GM18907 (cell line): ENCODE measurements around the gene CANT1.

Source experiments
- ATAC-seq: cut with Tn5 transposase; IDR thresholded peaks from one replicate; pipeline ENCODE4 v1.9.1; 2021; ENCODE audit warnings: mild to moderate bottlenecking, moderate library complexity; ENCODE audit not compliant: unreplicated experiment

Gene CANT1

DNA sequence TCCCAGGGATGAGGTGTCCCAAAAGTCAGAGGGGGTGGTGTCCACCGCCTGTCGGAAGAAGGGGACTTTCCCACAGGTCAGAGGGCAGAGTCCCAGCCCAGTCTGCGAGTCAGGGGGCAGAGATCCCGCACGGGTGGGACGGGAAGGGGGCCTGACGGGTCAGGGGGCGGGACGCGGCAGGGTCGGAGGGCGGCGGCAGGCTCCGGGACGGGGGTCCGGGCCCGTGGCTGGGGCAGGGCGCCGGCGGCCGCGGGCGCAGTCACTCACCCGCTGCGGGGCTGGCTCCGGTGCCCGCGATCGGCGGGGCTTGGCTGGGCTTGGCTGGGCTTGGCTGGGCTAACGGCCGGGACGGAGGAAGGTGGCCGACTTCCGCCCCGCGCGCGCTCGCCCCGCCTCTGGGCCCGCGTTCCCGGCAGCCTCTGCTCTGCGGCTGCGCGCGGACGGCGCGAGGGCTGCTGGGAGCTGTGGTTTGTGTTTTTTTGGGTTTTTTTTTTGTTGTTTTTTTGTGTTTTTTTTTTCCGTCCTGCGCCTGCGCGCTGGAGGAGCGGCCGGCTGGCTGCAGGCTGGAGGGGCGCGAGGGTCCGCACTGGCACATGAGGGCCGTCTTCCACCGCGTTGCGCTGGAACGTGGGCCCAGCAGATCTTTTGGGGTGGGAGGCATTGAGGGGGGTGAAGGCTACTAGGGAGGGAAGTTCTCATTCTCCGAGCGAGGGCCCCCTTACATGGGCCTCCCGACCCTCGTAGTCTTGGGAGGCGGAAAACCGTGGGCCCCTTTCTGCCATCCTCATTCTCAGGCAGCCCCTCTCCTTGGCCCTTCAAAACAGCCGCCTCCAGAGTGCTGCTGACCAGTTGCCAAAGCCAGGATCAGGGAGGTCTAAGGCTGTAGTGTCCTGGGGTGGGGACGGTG lies at the start of gene CANT1:
CANT1 (minus strand) TSS at position 368 of the 907 bp plus-strand sequence. CDS start 12,142 bp downstream, outside the sequence.
- peak; percentile 75 for ATAC-seq

DNA sequence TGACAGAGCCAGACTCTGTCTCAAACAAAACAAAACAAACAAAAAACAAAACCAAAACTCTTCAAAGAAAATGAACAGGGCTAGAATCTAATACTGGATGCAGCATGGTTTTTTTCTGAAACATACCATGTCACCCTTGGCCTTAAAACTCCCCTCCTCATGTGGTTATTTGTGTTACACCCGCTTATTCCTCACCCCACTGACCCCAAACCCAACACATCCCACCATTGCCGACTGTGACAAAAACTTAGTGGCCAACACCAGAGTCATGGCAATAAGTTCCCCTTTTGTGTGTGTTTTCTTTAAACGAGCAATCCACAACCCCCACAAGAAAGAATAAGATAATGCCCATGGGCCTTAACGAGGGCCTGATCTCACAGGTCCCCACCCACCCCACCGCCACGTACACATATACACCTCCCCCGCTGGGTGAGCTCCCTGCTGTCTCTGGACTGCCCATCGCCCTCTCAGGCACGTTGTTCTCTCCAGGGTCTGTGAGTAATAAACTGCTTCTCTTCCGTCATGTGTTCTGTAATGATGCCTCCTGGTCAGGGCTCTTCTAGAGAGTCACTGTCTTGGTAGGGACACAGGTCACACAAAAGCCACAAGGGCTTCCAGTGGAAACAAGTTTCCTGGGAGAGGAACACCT lies 48.3 kb upstream of the CANT1 start:
- ATAC-seq: no peak

DNA sequence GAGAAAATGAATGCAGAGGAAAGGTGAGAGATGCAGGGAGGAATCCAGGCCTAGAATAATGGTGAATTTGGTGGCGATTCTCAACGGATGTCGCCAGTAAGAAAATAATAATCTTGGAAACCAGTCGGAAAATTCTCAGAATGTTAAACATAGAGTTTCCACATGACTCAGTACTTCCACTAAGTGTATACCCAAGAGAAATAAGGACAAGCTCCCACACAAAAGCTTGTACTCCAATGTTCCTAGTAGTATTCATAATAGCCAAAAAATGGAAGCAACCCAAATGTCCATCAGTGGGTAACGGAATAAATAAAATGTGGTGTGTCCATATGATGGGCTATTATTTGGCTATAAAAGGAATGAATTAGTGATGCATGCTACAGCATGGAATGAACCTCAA lies 45.6 kb upstream of the CANT1 start:
- no peak for ATAC-seq

DNA sequence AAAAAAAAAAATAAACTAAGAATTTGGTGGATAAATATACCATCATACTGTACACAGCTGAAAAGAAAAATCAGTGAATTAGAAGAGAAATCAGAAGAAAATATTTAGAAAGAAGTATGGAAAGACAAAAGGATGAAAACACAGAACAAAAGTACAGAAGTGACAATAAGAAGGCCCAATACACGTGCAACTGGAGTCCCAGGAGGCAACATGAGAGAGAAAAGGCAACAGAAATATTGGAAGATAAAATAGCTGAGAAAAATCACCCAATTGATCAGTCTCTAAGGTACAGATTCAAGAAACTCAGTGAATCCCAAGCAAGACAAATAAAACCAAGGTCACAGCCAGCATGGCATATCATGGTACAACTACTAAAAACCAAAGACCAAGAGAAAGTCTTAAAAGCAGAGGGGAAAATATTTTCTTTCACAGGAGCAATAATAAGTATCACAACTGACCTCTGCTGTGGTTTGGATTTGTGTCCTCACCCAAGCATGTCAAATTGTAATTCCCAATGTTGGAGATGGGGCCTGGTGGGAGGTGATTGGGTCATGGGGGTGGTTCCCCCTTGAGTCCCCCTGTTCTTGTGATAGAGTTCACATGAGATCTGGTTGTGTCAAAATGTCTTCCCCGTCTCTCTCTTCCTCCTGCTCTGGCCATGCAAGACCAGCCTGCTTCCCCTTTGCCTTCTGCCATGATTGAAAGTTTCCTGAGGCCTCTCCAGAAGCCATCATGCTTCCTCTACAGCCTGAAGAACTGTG lies 44.8 kb upstream of the CANT1 start:
- no peak for ATAC-seq

DNA sequence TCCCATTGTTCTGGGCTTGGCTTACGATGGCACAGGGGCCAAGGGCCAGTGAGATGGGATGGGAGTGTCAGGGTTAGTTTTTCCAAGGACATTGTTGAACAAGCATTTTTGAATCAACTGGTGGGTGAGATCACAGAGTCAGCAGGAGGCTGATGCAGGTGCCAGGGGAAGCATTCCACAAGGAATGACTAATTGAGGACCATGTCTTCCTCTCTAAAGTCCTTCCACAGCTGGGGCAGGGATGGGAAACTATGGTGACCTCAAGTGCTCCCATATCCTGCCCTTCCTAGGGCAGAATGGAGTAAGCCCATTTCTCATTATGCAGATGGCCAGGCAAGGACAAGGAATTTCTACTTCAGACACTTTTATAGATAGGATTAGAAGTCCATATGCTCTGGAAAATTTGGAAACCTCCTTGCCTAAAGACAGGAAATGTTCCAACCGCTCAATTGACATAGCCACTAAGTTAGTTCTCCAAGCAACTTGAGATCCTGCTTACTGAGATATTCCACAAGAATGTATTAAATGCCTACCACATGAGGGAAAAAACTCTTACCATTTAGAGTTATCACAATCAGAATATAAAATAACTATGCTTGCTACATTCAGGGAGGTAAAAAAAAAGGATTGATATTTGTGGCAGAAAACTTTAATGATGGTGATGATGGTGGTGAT lies 43.8 kb upstream of the CANT1 start:
- ATAC-seq: no peak

DNA sequence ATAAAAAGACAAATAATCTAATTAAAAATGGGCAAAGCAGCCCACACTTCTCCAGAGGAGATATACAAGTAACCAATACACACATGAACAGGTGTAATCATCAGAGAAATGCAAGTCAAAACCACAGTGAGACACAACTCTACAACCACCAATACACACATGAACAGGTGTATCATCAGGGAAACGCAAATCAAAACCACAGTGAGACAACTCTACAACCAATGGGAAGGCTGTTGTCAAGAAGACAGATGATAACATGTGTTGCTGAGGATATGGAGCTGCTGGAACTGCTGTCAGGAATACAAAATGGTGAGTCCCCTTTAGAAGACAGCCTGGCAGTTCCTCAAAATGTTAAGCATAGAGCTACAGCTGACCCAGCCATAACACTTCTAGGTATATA lies 42.6 kb upstream of the CANT1 start:
- no peak for ATAC-seq

DNA sequence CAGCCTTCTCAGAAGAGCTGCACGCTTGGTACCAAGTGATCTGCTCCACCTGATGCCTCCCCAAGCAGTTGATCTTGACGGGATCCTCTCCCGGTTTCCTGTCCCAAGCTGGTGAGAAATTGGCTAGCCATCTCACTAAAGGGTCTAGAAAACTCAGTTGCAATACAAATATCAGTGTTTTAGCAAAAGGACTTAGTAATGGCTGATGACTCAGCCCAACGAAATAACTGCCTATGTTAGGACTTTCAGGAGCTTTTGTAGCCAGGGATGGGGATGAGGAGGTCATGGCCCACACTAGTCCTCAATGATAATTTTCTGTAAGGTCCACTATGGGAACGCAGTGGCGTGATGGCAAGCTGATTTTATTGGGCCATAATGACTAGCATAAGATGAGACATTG lies 41.7 kb upstream of the CANT1 start:
- ATAC-seq: no peak

DNA sequence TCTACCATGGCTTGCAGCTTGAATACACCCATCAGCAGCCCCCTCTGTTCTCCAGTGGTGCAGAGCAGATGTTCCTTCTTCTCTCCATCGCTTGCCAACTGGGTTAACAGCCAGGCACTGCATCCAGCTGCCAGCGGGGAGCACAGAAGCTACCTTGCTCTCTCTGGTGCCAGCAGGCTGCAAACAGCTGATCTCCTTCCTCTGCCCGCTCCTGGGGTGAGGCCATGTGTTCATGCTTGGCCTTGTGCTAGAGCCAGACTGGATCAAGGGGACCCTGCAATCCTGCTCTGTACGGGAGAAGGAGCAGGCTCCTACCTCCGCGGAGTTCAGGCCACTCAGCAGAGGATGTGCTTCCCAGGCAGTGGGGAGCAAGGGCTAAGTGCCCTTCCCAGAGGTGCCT lies 41.0 kb upstream of the CANT1 start:
- ATAC-seq: no peak

DNA sequence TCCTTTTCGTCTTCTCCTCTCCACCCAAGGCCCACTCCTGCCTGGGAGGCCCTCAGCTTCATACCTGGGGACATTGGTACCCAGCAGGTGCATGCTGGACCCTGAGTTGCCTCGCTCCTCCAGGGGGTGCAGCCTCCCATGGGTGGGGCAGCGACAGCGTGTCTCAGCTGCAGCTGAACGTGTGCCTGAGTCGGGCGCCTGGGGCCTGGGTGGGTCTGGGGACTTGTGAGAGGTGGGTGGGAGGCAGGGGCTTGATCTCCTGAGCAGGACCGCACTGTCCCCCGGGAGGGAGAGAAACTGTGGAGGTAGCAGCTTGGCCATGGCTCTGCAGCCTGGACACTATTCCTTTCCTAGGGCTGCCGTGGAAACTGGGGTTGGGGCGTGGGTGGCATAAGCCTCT lies 40.3 kb upstream of the CANT1 start:
- no peak for ATAC-seq

DNA sequence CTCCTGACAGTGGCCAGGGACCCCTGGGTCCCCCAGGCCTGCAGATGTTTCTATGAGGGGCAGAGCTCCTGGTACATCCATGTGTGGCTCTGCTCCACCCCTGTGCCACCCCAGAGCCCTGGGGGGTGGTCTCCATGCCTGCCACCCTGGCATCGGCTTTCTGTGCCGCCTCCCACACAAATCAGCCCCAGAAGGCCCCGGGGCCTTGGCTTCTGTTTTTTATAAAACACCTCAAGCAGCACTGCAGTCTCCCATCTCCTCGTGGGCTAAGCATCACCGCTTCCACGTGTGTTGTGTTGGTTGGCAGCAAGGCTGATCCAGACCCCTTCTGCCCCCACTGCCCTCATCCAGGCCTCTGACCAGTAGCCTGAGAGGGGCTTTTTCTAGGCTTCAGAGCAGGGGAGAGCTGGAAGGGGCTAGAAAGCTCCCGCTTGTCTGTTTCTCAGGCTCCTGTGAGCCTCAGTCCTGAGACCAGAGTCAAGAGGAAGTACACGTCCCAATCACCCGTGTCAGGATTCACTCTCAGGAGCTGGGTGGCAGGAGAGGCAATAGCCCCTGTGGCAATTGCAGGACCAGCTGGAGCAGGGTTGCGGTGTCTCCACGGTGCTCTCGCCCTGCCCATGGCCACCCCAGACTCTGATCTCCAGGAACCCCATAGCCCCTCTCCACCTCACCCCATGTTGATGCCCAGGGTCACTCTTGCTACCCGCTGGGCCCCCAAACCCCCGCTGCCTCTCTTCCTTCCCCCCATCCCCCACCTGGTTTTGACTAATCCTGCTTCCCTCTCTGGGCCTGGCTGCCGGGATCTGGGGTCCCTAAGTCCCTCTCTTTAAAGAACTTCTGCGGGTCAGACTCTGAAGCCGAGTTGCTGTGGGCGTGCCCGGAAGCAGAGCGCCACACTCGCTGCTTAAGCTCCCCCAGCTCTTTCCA lies 39.5 kb upstream of the CANT1 start:
- no peak for ATAC-seq

DNA sequence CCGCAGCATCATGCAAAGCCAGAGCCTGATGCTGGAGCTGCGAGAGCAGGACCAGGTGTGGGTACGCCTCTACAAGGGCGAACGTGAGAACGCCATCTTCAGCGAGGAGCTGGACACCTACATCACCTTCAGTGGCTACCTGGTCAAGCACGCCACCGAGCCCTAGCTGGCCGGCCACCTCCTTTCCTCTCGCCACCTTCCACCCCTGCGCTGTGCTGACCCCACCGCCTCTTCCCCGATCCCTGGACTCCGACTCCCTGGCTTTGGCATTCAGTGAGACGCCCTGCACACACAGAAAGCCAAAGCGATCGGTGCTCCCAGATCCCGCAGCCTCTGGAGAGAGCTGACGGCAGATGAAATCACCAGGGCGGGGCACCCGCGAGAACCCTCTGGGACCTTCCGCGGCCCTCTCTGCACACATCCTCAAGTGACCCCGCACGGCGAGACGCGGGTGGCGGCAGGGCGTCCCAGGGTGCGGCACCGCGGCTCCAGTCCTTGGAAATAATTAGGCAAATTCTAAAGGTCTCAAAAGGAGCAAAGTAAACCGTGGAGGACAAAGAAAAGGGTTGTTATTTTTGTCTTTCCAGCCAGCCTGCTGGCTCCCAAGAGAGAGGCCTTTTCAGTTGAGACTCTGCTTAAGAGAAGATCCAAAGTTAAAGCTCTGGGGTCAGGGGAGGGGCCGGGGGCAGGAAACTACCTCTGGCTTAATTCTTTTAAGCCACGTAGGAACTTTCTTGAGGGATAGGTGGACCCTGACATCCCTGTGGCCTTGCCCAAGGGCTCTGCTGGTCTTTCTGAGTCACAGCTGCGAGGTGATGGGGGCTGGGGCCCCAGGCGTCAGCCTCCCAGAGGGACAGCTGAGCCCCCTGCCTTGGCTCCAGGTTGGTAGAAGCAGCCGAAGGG lies 38.6 kb upstream of the CANT1 start:
- ATAC-seq: no peak

DNA sequence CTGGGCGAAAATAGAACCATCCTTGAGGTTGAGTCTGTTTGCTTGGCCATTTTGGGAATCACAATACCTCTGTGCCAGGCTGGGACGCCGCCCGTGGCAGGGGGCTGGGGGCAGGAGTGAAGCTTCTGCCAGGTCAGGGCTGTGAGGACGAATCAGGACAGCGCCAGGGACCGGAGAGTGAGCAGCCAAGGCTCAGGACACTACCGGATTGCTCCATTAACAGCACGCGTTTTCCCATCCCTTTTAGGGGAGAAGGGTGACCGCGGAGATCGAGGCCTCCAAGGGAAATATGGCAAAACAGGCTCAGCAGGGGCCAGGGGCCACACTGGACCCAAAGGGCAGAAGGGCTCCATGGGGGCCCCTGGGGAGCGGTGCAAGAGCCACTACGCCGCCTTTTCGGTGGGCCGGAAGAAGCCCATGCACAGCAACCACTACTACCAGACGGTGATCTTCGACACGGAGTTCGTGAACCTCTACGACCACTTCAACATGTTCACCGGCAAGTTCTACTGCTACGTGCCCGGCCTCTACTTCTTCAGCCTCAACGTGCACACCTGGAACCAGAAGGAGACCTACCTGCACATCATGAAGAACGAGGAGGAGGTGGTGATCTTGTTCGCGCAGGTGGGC lies 37.8 kb upstream of the CANT1 start:
- no peak for ATAC-seq

DNA sequence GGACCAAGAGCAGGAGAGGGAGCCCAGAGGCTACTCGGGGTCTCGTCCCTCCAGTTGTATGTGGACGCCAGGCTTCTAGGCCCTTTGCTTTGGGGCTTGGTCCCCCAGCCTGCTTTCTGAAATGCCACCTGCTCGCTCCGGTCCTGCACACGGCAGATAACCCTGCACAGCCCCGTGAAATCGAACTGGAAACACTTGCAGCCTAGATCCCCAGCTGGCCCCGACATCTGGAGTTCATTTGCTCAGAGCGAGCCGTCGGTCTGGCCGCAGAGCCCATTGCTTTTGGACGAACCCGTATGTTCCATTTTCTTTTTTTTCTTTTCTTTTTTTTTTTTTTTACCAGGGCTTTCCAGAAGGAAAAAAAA lies 37.3 kb upstream of the CANT1 start:
- no peak for ATAC-seq

DNA sequence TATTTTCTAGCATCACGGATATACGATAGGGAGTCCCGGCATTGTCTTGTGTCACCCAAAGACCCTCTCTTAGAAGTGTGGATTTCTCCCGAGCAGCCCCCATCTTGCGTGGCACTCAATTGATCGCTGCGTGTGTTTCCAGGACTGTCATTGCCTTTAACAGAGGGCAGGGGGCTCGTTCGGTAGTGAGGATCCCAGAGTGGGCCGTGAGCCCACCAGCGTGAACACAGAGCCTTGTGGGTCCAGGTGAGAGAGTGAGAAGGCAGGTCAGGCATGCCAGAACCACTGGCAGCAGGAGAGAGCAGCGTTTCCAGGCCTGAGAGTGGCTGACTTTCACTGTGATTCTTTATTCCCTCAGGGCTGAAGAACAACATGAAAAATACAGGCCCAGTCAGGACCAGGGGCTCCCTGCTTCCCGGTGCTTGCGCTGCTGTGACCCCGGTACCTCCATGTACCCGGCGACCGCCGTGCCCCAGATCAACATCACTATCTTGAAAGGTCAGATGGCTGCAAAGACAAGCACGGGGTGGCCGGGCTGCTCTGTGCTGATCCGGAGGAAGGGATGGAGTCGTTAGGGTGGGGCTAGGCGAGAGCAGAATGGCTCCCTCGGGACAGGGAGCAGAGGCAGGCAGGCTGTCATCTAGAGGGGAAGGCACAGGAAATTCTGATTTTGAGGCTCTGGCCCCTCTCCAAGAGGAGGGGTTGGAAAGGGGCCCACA lies 36.8 kb upstream of the CANT1 start:
- ATAC-seq: no peak

DNA sequence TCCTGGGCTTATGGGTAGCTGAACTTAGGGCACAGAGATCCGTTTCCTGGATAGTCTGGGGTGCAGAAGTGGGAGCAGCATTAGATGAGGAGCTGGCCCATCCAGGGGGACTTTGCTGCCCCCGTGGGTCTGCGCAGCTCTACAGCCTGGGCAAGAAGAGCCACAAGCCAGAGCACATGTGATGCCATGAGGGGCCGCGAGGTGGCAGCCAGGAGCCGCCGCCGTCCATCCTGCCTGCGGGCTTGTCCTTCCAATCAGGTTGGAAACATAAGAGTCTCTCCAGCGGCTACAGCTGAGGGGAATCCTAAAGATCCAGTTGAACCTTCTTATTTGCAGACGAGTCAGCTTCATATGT lies 36.3 kb upstream of the CANT1 start:
- ATAC-seq: no peak

DNA sequence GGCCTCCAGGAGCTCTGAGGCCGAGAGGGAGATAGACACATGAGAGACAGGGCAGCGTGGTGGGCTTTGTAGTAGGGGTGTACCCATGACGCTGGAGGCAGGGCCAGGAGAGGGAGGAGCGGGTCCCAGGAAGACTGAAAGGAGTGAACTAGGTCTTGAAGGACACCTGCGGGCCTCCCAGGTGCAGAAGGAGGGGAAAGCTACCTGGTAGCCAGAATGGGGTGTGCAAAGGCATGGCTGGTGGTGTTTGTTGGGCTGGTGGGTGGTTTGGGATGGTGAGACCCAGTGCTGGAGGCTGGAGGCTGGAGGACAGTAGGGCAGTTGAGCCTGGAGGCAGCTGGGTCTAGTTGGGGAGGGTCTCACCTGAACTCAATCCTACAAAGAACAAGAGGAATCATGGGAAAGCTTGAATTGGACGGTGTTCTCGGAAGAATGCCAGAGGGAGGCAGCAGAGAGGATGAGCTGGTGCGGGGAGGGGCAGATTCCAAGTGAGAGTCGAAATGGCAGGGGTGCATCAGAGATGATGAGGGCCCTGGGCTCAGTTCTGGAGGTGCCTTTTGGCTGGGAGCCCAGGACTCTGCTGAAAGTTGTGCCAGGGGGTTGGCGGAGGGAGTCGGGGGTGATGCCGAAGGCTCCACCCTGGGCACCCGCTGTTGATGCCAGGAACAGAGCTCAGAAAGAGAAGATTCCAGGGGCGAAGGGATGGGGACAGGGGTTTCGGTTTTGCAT lies 35.6 kb upstream of the CANT1 start:
- ATAC-seq: no peak

DNA sequence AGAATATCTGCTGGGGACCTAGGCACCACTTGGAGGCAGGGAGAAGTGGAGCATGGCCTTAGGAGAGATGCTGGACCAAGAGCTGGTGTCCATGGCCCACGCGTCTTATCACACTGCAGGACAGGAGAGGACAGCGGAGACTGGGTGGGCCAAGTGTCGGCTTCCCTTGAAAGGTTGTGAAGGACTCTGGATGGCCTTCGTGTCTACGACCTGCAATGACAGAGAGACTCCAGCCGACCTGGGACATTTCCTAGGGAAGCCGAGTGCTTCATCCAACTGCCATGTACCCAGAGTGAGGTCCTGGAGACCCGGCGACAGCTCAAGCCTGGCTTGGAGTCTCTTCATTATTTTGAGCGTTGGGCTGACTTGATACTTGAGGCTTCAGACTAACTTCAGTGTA lies 34.9 kb upstream of the CANT1 start:
- ATAC-seq: no peak
